Stimulated activated CD8-positive, alpha-beta memory T cell treated with anti-CD3 and anti-CD28 coated beads, Interleukin-7, amount 100 ng/mL, for 1 hour (primary cell): ENCODE results near the gene FBXO36.
"Not testable (repeated sequence)": the region's sequence is repeated elsewhere in the genome, so short reads cannot be mapped to it uniquely, and the experiment has no call there.

Source experiments
- DNase-seq, 2 donors: peaks; one replicate each; pipeline ENCODE4 v3.0.0-alpha.2; 2020; ENCODE audit warnings: low read depth in 2 of 2

FBXO36 gene, protein sequence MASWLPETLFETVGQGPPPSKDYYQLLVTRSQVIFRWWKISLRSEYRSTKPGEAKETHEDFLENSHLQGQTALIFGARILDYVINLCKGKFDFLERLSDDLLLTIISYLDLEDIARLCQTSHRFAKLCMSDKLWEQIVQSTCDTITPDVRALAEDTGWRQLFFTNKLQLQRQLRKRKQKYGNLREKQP

DNA sequence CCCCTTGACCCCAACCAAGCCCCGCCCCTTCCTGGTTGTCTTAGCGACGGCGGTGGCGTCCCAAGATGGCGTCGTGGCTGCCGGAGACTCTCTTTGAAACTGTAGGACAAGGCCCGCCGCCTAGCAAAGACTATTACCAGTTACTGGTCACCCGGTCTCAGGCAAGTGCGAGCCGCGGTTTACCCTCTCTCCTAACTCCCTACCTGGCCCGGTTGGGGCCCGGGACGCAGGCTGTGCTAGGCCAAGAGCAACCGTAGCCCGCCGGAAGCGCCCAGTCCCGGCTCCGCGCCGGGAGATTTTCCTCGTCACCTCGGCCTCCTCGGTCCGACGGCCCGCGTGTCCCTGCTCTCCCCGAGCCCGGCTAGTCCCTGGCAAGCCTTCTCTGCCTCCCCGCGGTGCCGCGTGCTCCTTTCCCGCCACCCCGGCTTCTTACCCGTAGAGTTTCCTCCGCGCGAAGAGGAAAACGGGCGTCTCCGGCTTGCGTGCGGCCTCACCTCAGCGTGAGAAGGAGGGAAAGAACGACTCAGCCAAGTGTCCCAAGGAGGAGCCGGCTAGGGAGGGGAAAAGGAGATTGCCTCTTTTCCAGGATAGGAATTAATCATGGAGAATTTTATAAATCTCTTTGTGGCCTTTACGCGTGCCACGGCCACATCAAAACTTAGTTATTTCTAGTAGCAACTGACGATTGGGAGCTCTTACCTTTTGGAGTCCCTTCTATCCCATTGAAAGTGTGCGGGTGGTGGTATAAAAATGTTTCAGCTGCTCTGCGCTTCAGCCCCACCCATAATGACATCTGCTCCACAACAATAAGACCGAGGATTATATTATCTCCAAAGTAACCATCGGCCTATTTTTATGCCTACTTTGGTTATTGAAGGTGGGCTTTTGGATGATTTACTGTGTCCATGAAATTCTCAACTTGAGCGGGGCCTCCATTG is at the start of gene FBXO36:
Gene FBXO36 (plus strand): TSS at position 55 of the 938 bp plus-strand sequence. CDS start 11 bp downstream, at position 66.
- DNase-seq = peak; percentile 76 to 84

DNA sequence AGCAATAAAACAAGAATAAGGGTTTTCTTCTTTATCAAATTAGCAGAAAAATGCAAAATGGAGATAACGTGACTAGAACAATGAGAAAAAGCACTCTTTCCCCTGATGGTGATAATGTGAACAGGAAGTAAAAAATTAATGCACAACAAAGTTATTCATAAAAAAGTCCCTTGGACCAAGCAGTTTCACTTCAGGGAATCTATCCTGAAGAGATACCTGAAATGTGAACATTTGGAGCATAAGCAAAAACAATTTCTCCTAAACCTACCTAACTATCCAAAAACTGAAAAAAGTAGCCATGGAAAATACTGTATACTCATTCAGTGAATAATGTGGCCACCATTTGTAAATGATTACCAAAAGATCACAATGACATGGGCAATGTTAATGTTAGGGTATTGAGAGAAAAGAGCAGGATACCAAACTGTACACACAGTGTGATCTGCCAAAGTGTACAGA is 49.2 kb upstream of the FBXO36 start:
- DNase-seq = no peak

DNA sequence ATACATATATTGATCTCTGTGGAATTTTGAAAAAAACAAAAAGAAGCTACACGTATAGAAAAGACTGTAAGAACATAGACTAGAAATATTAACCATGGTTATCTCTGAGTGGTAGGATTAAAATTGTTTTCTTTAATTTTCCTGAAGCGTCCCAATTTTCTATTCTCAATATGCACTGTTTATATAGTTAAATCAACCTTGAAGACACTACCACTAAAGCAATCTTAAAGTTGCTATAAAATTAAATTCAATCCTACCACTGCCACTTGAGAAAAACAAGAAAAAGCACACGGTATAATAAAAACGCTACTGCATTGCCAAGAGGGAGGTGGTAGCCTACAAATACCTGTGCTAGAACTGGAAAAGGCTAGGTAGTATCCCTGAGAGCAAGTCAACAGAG is 47.7 kb upstream of the FBXO36 start:
- DNase-seq = no peak

DNA sequence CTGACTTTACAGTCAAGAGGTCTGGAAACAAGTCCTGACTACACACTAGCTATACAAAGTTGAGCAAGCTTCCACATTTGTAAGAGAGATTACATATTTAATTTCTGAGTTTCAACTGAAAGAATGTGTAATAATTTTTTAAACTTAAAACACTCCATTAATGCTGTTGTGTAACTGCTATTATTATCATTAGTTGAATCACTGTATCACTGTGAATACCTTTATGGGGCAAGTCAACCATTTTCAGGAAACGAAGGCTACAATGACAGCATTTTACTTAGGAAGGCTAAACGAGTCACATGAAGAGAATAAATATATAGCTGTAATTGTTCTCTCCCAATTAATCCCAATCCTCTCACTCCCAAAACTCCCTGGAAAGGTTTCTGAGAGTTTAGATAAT is 46.8 kb upstream of the FBXO36 start:
- no peak for DNase-seq

DNA sequence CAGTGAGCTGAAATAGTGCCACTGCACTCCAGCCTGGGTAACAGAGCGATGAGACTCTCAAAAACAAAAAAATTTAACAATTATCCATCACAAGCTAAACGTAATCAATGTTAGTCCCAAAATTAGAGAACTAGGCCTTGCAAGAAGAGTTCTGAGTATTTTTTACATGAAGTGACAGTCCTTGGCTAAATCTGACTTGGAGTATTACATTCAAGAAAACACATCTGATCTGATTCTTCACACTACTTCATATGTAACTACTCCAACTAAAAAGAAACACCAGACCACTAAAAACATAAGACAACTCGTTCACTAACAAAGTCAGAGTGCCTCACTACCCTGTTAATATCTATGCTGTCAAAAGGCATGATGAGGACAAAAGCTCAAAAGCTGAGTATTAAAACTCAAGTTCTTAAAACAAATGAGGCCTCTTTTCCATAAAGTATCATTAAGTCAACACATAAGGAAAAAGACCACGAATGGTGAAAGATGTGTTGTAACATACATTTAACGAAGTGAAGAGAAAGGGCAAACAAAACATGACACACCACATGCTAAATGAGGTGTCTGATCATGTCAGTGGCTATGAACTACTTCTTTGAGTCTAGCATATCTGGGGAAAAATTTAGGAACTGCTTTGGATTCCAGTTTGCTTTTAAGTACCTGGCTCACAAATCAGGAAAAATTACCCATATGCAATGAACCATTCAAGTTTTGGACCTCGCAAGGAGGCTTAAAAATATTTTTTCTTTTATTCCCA is 42.9 kb upstream of the FBXO36 start:
- DNase-seq = no peak

DNA sequence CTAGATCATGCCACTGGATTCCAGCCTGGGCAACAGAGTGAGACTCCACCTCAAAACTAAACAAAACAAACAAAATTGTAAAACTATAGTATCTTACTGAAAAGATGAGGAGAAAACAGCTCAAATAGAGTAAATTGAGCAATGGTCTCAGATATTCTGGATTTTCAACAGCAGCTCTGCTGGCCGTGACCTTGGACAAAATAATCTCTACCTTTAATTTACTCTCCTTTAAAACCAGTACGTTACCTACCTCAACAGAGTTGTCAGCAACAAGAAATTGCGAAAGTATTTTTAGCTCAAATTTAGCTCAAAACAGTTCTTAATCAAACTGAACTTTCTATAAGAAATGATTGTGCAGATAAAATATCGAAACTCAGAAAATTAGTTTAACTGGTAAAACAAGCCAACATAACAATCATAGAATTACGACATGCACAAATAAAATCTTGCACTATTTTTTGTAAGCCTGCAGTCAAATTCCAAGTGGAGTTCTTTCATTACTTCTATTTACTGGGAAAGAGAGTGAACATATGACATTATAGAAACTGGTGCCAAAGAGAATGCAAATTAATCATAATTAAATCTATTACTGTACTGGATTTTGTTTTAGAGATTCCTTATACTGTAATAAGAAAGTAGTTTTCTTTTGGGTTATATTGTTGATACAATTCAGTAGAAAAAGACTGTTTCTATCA is 41.3 kb upstream of the FBXO36 start:
- no peak for DNase-seq

DNA sequence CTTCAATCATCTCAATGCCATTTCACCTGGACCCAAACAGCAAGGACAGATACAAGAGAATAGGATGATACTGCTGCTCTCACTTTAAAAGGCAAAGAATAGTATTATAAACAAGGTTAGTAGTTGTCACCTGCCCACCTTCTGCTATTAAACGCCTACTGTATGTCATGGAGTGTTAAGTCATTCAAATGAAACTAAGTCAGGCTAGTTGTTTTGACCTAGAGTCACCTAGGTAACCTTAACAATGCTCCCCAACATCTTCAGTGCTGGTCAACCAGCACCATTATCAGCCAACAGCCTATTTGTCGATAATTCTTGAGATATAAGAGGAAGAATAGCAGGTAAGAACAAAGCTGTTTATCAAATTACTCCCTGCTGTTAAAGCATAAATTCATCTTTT is 39.7 kb upstream of the FBXO36 start:
- no peak for DNase-seq

DNA sequence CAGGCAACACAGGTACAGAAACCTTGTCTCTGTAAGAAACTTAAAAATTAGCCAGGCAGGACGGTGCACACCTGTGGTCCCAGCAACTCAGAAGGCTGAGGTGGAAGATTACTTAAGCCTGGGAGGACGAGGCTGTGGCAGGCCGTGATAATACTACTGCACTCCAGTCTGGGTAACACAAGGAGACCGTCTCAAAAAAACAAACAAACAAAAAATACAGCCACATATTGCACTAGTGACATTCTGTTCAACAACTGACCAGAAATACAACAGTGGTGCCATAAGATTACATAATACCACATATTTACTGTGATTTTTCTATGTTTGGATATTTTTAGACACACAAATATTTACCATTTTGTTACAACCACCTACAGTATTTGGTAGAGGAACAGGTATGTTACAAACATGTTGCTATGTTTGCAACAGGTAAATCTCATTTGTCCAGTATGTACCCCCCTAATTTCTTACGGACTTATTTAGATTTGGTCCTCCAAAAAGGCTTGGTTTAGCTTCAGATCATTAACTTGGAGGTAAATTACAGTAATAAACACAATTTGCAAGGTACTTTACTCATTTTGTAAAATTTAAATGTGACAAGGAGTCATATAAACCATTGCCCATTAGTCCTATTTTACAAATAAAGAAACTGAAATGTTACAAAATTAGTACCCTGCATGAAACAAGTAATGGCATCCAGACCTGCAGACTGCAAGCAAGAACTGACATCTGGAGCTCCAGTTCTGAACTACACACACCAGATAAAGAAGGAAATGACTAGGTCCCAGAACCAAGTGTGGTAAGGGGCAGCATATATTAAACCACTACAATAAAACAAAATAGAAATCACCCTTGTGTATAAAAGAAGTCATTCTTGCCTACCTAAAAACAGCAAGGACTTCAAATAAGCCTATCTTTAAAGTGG is 37.3 kb upstream of the FBXO36 start:
- DNase-seq = no peak

DNA sequence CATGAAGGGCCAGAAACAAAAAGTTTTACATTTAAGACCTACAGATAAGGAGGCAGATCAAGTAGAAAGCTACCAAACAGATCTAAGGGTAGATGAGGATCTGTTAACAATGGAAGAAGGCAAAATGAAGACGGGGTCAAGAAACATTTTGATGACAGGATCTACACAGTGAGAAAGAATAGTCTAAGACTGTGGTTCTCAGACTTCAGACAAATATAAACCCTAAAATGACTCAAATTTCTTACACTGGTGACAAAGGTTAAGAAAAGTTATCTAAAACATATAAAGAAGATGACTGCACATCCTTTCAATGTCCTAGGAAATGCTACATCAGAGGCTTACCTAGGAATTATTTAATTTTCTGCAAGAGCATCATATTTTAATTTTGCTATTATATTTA is 34.9 kb upstream of the FBXO36 start:
- DNase-seq = no peak

DNA sequence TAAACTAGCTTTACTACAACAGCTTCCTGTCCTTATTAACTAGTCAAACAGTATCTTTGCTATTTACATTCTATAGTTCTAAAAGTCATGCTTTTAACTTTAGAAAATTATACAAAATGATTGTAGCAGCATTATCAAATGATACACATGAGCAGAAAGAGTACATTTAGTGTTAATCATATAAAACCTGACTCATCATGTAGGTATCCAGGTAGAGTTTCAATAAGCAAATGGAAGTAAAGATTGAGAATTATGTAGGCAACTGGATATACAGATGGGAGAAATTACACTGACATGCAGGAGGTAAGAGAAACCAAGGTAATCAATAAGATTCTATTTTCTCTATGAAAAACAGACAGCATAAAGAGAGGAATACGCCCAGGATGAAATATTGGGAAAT is 34.3 kb upstream of the FBXO36 start:
- DNase-seq = no peak

DNA sequence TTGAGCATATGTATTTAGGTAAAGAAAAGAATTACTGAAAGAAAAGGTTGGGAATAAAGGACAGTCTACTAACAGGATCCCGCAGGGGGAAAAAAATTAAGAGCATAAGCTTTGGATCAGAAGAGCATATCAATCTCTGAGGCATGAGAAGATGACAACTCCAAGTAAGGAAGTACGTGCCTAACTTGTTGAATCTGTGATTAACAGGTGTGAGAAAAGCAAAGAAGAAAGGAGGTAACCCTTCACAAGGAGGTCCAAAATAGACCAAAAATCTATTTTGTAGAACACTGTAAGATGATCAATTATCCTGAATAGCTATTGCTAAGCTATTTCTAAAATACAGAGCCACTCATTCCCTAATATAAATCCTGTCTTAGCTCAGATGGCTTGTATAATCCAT is 33.3 kb upstream of the FBXO36 start:
- DNase-seq = no peak

DNA sequence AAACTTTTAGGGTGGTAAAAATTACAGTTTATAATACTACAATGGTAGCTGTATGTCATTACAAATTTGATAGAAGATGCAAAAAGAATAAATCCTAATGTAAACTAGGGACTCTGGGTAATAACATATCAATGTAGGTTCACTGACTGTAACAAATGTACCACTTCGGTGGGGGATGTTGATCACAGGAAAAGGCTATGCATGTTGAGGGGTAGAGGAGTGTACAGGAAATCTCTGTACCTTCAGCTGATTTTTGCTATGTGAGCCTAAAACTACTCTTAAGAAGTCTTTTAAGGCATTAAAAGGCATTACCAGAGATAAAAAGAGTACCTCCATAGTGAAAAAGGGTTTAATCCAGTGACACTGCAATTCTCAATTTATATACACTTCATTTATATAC is 25.4 kb upstream of the FBXO36 start:
- no peak for DNase-seq

DNA sequence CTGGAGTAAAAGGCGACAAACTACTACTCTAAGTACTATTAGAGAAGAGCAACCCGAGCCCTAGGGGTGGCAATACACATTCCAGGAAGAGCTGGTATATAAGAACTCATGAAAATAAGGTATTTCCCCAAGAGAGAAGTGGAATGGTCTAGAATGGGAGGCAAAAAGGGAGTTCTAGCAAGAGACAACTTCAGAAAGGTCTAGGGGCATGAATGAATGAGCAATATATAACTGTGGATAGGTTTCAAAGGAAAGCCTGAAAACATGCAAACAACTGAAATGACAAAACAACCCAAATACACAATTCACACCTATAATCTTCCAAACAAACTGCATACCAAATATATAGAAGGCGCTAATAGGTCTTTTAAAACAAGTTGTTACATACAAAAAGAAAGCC is 22.7 kb upstream of the FBXO36 start:
- DNase-seq = no peak

DNA sequence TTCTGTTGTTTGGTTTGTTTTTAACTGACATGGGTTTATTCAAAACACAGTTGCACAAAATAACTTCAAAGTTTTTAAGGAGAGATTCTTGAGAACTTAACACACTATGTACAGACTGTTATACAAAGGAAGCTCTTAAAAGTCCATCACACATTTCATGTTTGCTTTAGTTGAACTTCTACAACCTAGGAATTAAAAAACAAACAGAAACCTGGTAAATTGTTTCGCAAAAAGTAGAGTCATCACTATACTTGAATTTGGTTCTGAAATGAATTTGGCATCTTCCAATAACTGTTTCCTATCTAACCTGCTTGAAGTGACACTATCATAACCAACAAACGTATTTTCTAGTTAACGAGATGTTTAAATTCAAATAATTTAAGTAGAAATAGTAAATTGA is 22.3 kb upstream of the FBXO36 start:
- no peak for DNase-seq

DNA sequence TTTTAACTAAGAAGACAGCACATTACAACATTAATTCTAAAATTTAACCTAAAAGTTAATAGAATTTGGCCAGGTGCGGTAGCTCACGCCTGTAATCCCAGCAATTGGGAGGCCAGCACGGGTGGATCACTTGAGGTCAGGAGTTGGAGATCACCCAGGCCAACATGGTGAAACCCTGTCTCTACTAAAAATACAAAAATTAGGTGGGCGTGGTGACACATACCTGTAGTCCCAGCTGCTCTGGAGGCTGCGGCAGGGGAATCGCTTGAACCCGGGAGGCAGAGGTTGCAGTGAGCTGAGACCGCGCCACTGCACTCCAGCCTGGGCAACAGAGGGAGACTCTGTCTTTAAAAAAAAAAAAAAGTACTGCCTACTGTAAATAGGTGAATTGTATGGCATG is 21.8 kb upstream of the FBXO36 start:
- DNase-seq = not testable (repeated sequence)

DNA sequence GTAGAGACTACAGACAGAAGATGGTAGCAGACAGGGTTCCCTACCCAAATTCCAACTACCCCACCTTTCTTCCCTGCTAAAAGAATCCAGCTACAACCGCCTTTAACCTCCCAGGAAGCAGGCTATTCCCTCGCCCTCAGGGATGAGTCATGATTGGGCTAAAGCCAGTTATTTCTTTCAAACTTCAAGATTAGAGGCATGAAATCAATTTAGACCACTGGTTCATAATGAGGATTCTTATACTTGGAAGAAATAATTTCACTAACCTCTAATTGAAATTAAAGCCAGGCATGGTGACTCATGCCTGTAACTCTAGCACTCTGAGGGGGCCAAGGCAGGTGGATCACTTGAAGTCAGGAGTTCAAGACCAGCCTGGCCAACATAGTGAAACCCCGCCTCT is 20.5 kb upstream of the FBXO36 start:
- DNase-seq = no peak

DNA sequence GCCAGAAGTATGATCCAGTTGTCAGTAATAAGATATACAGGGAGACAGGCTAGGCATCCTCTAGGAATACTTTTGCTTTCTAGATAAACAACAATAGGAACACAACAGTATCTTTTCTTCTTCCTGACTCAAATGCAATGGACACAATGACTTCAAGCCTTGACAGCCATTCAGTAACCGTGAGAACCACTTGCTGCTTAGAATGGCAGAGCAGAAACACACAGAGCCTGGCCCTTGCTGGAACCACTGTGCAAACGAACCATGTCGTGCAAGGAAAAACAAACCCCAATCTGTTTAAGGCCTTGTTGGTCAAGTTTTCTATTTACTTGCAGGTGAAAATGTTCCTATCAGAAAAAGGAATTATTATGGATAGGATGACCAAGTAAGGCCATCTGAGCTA is 19.3 kb upstream of the FBXO36 start:
- DNase-seq = no peak

DNA sequence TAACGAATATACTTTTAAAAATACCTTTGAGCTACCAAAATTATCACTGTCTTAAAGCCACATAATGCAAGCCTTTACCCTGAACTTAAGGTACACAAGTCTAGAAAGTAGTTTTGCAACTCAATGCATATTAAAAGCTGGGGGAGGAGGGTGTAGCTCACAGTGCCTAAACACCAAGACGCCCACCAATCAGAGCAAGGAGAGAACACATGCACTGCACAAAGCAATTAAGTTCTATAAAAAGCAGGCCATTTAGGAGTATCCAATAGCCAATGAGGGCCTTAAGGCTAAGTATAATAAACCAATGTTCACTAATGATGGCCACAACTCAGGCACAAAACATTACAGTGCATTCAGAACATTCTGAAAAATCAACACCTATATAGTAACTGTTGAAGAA is 16.7 kb upstream of the FBXO36 start:
- no peak for DNase-seq

DNA sequence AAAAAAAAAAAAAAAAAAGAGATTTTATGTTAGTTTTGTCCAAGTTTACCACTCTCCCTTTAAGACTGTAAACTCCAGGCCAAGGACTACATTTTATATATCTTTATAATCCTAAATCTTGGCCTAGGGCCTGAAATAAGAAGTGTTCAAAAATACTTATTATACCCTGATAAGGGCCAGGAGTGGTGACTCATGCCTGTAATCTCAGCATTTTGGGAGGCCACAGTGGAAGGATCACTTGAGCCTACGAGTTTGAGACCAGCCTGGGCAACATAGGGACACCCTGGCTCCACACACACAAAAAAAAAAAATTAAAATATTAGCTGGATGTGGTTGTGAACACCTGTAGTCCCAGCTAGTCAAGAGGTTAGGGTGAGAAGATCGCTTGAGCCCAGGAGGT is 13.2 kb upstream of the FBXO36 start:
- DNase-seq = no peak

DNA sequence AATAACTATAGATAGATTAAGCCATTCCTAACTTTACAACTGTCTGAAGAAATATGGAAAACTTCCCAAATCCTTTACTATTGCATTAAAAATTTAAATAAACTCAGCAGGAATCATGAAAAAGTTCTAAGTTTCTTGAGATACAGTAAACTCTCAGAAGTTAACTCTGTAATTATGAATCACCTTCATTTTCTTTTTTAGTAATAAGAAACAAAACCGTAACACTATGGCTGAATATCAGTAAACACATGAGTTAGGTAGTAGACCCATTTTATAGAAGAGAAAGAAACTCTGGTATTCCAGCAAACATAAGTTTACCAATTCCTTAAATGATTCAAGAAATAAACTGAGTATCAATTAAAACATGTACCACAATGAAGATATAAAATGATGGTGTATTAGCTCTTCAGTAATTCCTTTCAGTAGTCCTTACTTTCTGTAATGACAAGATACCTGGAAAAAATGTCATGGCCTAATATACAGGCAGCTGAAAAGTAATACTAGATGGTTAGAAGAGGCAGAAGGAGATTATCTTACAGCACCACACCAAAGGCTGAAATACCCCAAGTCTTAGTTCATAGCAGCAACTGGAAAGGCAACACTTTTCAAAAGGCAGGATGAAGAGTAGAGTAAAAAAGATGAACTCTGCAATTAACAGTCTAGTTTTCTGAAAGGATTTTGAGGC is 12.0 kb upstream of the FBXO36 start:
- no peak for DNase-seq
